ENCODE results near the gene ZNF79.
A peak's percentile ranks its signal among the peaks of the same experiment; 100 is the strongest.

The ZNF79 gene

GRCh38 chr9:127423934-127424675 is at the start of gene ZNF79:
Gene ZNF79 (plus strand): TSS chr9:127424382. CDS start chr9:127424788, 406 bp downstream.
- peak; percentile 89 for DNase-seq (ENCODE audit: low read depth)

GRCh38 chr9:127380479-127380878 is 43.7 kb upstream of the ZNF79 start:
- no peak for DNase-seq (ENCODE audit: low read depth)
- H3K4me3 ChIP-seq (ENCODE audit: control insufficient read depth, low read depth, low read length), result no peak overlapping the region
- TF ChIP-seq CTCF (conservative IDR thresholded peaks at IDR 0.05; ENCODE audit: control insufficient read depth, insufficient read depth, low read depth, low read length), result no peak

More at GRCh38 chr9:127423934-127424675, at the start of gene ZNF79:
- peak within 1 kb of the TSS; percentile 76 for H3K4me3 ChIP-seq (ENCODE audit: control insufficient read depth, low read depth, low read length)
- TF ChIP-seq CTCF (conservative IDR thresholded peaks at IDR 0.05; ENCODE audit: control insufficient read depth, insufficient read depth, low read depth, low read length), result no peak

GRCh38 chr9:127382541-127382940 is 41.6 kb upstream of the ZNF79 start:
- DNase-seq (ENCODE audit: low read depth), result no peak
- no peak overlapping the region for H3K4me3 ChIP-seq (ENCODE audit: control insufficient read depth, low read depth, low read length)
- no peak for TF ChIP-seq CTCF (conservative IDR thresholded peaks at IDR 0.05; ENCODE audit: control insufficient read depth, insufficient read depth, low read depth, low read length)

- no peak overlapping the region for H3K4me3 ChIP-seq (ENCODE audit: control insufficient read depth, low read depth, low read length)
- no peak for TF ChIP-seq CTCF (conservative IDR thresholded peaks at IDR 0.05; ENCODE audit: control insufficient read depth, insufficient read depth, low read depth, low read length)
- no peak for DNase-seq (ENCODE audit: low read depth)
Observed at GRCh38 chr9:127384016-127384730, 40.0 kb upstream of the ZNF79 start.

- no peak for TF ChIP-seq CTCF (conservative IDR thresholded peaks at IDR 0.05; ENCODE audit: control insufficient read depth, insufficient read depth, low read depth, low read length)
- no peak for DNase-seq (ENCODE audit: low read depth)
- no peak overlapping the region for H3K4me3 ChIP-seq (ENCODE audit: control insufficient read depth, low read depth, low read length)
Observed at GRCh38 chr9:127384901-127385300, 39.3 kb upstream of the ZNF79 start.

GRCh38 chr9:127386249-127386648 is 37.9 kb upstream of the ZNF79 start:
- DNase-seq (ENCODE audit: low read depth), result no peak
- H3K4me3 ChIP-seq (ENCODE audit: control insufficient read depth, low read depth, low read length), result no peak overlapping the region
- no peak for TF ChIP-seq CTCF (conservative IDR thresholded peaks at IDR 0.05; ENCODE audit: control insufficient read depth, insufficient read depth, low read depth, low read length)

All from fibroblast of mammary gland (primary cell).